ENCODE measurements around the gene JAKMIP1. TPM values are rescaled to one million over a fixed set of nuclear protein-coding genes. Genes with fewer than 3 reads are reported as not detected.

The JAKMIP1 gene
- total and polyA plus RNA-seq, 4 donors = 0.08 to 0.50 (median 0.22) TPM

DNA sequence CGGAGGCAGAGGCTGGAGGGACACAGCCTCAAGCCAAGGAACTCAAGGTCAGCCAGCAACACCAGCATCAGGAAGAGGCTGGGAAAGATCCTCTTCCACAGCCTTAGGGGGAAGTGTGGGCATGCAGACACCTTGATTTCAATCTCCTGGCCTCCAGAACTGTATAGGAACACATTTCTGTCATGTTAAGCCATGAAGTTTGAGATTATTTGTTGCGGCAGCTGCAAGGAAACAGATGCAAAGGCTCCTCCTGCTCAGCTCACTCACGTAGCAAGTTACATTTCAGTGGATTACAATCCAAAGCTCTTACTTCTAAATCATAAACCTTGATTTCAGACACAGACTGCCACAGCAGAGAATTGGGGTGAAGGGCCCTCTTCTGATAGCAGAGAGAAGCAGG lies 113.5 kb downstream of the JAKMIP1 start:
- DNase-seq = no peak

GRCh38 chr4:6085691-6086628 lies 114.4 kb downstream of the JAKMIP1 start:
- Histone ChIP-seq H3K36me3 (ENCODE audit: control insufficient read depth in 1 of 2, insufficient read depth in 2 of 2, low read length in 1 of 2) (no peaks in the 10 kb centered on the region), H3K9me3 (ENCODE audit: control insufficient read depth, low read length) (no peaks in the 10 kb centered on the region), H3K27me3 (ENCODE audit: control insufficient read depth in 1 of 2, insufficient read depth in 2 of 2, low read length in 1 of 2) (no peaks in the 10 kb centered on the region), H3K27ac (ENCODE audit: low read depth in 1 of 2, low read length in 2 of 2) (no peak overlapping the region), H3K4me1 (ENCODE audit: control insufficient read depth in 1 of 2, insufficient read depth in 2 of 2, low read length in 2 of 2) (no peaks in the 10 kb centered on the region), H3K4me3 (ENCODE audit: low read length in 2 of 2) (no peak overlapping the region)
- no peak for DNase-seq
- intact Hi-C loops (cut with DNase I) = loop anchor here in 1 of 2 donors (5.0 kb wide), 1 partner anchor 89 kb away; no protein-coding TSS in a partner anchor
- no peak for ATAC-seq (ENCODE audit: low FRiP score)
- 75 to 78% methylated on average over 18 of the region's 18 CpGs for WGBS, 2 donors

More for the DNA sequence above, 113.5 kb downstream of the JAKMIP1 start:
- 82 to 89% methylated on average over 3 of the region's 3 CpGs for WGBS, 2 donors
- Histone ChIP-seq H3K9me3 (ENCODE audit: control insufficient read depth, low read length) (no peaks in the 10 kb centered on the region), H3K27me3 (ENCODE audit: control insufficient read depth in 1 of 2, insufficient read depth in 2 of 2, low read length in 1 of 2) (no peaks in the 10 kb centered on the region), H3K4me1 (ENCODE audit: control insufficient read depth in 1 of 2, insufficient read depth in 2 of 2, low read length in 2 of 2) (no peaks in the 10 kb centered on the region), H3K36me3 (ENCODE audit: control insufficient read depth in 1 of 2, insufficient read depth in 2 of 2, low read length in 1 of 2) (no peaks in the 10 kb centered on the region), H3K27ac (ENCODE audit: low read depth in 1 of 2, low read length in 2 of 2) (no peak overlapping the region), H3K4me3 (ENCODE audit: low read length in 2 of 2) (no peak overlapping the region)
- ATAC-seq (ENCODE audit: low FRiP score) = no peak
- intact Hi-C loops (cut with DNase I) = loop anchor here in 1 of 2 donors (5.0 kb wide), 1 partner anchor 90 kb away; no protein-coding TSS in a partner anchor

DNA sequence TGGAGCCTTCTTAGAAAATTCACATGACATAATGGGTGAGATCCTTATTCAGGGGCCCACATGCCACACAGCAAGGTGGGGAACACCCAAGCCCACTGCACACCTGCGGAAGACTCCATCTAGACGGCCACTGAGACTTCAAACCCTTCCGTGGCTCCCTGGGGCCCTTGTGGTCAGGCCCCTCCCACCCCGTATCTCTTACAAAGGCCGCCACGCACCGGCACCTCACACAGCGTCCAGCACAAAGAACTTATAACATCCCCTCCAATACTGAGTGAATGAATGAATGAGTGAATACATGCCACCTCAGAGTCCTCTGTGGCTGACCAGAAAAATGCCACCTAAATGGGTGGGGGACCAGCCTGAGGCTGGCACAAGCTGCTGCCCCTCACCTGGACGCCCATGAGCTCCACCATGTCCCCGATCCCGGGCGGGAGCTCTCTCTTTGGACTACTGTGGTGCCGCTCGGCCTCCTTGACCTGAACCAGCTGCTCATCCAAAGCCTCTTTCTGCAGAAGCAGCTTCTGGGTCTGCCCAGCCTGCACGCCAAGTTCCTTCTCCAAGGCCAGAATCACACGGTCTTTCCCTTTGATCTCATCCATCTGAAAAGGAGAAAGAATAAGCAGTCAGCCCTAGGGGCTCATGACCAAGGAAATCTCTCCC lies 115.2 kb downstream of the JAKMIP1 start:
- Histone ChIP-seq H3K4me1 (ENCODE audit: control insufficient read depth in 1 of 2, insufficient read depth in 2 of 2, low read length in 2 of 2) (no peaks in the 10 kb centered on the region), H3K4me3 (ENCODE audit: low read length in 2 of 2) (no peak overlapping the region), H3K9me3 (ENCODE audit: control insufficient read depth, low read length) (no peaks in the 10 kb centered on the region), H3K27ac (ENCODE audit: low read depth in 1 of 2, low read length in 2 of 2) (no peak overlapping the region), H3K36me3 (ENCODE audit: control insufficient read depth in 1 of 2, insufficient read depth in 2 of 2, low read length in 1 of 2) (no peaks in the 10 kb centered on the region), H3K27me3 (ENCODE audit: control insufficient read depth in 1 of 2, insufficient read depth in 2 of 2, low read length in 1 of 2) (no peaks in the 10 kb centered on the region)
- peak; percentile 20 for ATAC-seq (ENCODE audit: low FRiP score)
- no peak for DNase-seq
- intact Hi-C loops (cut with DNase I) = loop anchor here in 1 of 2 donors (5.0 kb wide), 1 partner anchor 88 kb away; no protein-coding TSS in a partner anchor
- 88 to 89% methylated on average over 16 of the region's 16 CpGs for WGBS, 2 donors

DNA sequence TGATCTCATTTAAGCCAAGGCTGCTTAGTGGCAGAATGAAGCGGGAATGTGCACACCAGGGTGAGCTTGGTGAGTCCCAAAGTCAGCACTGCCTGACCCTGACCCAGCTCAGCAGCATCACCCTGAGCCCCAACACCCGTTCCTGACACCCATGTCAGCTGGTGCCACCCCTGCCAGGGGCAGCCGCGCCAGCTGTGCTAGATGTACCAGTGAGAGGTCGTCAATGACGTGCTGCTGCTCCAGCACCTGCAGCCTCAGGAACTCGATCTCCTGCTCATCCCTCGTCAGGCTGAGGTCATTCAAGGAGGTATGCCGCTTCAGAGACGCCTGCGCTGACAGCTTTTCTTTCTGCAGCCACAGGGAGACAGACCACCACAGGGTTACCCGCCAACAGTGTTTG lies 120.4 kb downstream of the JAKMIP1 start:
- intact Hi-C loops (cut with DNase I) = no loop called here
- no peaks in the 10 kb centered on the region for H3K9me3 ChIP-seq (ENCODE audit: control insufficient read depth, low read length)
- ATAC-seq (ENCODE audit: low FRiP score) (no peak), DNase-seq (no peak)
- H3K36me3 ChIP-seq (ENCODE audit: control insufficient read depth in 1 of 2, insufficient read depth in 2 of 2, low read length in 1 of 2) = no peaks in the 10 kb centered on the region
- no peak overlapping the region for H3K27ac ChIP-seq (ENCODE audit: low read depth in 1 of 2, low read length in 2 of 2)
- H3K4me1 ChIP-seq (ENCODE audit: control insufficient read depth in 1 of 2, insufficient read depth in 2 of 2, low read length in 2 of 2) = no peaks in the 10 kb centered on the region
- WGBS, 2 donors = 76 to 80% methylated on average over 12 of the region's 12 CpGs
- H3K4me3 ChIP-seq (ENCODE audit: low read length in 2 of 2) = no peak overlapping the region
- no peaks in the 10 kb centered on the region for H3K27me3 ChIP-seq (ENCODE audit: control insufficient read depth in 1 of 2, insufficient read depth in 2 of 2, low read length in 1 of 2)

GRCh38 chr4:6078560-6078959 lies 121.8 kb downstream of the JAKMIP1 start:
- Histone ChIP-seq H3K4me1 (ENCODE audit: control insufficient read depth in 1 of 2, insufficient read depth in 2 of 2, low read length in 2 of 2) (no peaks in the 10 kb centered on the region), H3K27me3 (ENCODE audit: control insufficient read depth in 1 of 2, insufficient read depth in 2 of 2, low read length in 1 of 2) (no peaks in the 10 kb centered on the region), H3K27ac (ENCODE audit: low read depth in 1 of 2, low read length in 2 of 2) (no peak overlapping the region), H3K36me3 (ENCODE audit: control insufficient read depth in 1 of 2, insufficient read depth in 2 of 2, low read length in 1 of 2) (no peaks in the 10 kb centered on the region), H3K9me3 (ENCODE audit: control insufficient read depth, low read length) (no peaks in the 10 kb centered on the region), H3K4me3 (ENCODE audit: low read length in 2 of 2) (no peak overlapping the region)
- ATAC-seq (ENCODE audit: low FRiP score) (no peak), DNase-seq (no peak)
- intact Hi-C loops (cut with DNase I) = no loop called here
- 60 to 63% methylated on average over 7 of the region's 7 CpGs for WGBS, 2 donors

DNA sequence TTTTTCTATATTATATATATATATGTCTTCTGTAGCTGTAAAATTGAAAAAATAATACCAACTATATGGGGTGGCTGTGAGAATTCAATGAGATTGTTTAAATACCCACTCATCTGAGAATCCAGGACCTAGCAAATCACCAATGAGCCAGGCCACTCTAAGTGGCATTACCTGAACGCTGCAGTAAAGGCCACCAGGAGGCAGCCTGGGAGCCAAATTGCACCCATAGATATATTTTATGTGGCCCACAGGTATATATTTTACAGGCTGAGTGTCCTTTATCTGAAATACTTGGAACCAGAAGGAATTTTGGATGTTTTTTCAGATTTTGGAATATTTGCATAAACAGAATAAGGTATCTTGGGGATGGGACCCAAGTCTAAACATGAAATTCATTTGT lies 124.0 kb downstream of the JAKMIP1 start:
- 43 to 45% methylated on average over 1 of the region's 1 CpG for WGBS, 2 donors
- H3K36me3 ChIP-seq (ENCODE audit: control insufficient read depth in 1 of 2, insufficient read depth in 2 of 2, low read length in 1 of 2) = no peaks in the 10 kb centered on the region

GRCh38 chr4:6074758-6075157 lies 125.6 kb downstream of the JAKMIP1 start:
- H3K9me3 ChIP-seq (ENCODE audit: control insufficient read depth, low read length) = no peaks in the 10 kb centered on the region
- no peak overlapping the region for H3K4me3 ChIP-seq (ENCODE audit: low read length in 2 of 2)
- 83 to 86% methylated on average over 6 of the region's 6 CpGs for WGBS, 2 donors
- no peak overlapping the region for H3K27ac ChIP-seq (ENCODE audit: low read depth in 1 of 2, low read length in 2 of 2)
- DNase-seq = no peak
- no peaks in the 10 kb centered on the region for H3K36me3 ChIP-seq (ENCODE audit: control insufficient read depth in 1 of 2, insufficient read depth in 2 of 2, low read length in 1 of 2)
- no peaks in the 10 kb centered on the region for H3K4me1 ChIP-seq (ENCODE audit: control insufficient read depth in 1 of 2, insufficient read depth in 2 of 2, low read length in 2 of 2)
- H3K27me3 ChIP-seq (ENCODE audit: control insufficient read depth in 1 of 2, insufficient read depth in 2 of 2, low read length in 1 of 2) = no peaks in the 10 kb centered on the region
- intact Hi-C loops (cut with DNase I) = no loop called here
- no peak for ATAC-seq (ENCODE audit: low FRiP score)

More for the DNA sequence above, 124.0 kb downstream of the JAKMIP1 start:
- no peak for ATAC-seq (ENCODE audit: low FRiP score)
- DNase-seq = no peak
- Histone ChIP-seq H3K4me1 (ENCODE audit: control insufficient read depth in 1 of 2, insufficient read depth in 2 of 2, low read length in 2 of 2) (no peaks in the 10 kb centered on the region), H3K9me3 (ENCODE audit: control insufficient read depth, low read length) (no peaks in the 10 kb centered on the region), H3K4me3 (ENCODE audit: low read length in 2 of 2) (no peak overlapping the region), H3K27ac (ENCODE audit: low read depth in 1 of 2, low read length in 2 of 2) (no peak overlapping the region), H3K27me3 (ENCODE audit: control insufficient read depth in 1 of 2, insufficient read depth in 2 of 2, low read length in 1 of 2) (no peaks in the 10 kb centered on the region)
- intact Hi-C loops (cut with DNase I) = no loop called here

DNA sequence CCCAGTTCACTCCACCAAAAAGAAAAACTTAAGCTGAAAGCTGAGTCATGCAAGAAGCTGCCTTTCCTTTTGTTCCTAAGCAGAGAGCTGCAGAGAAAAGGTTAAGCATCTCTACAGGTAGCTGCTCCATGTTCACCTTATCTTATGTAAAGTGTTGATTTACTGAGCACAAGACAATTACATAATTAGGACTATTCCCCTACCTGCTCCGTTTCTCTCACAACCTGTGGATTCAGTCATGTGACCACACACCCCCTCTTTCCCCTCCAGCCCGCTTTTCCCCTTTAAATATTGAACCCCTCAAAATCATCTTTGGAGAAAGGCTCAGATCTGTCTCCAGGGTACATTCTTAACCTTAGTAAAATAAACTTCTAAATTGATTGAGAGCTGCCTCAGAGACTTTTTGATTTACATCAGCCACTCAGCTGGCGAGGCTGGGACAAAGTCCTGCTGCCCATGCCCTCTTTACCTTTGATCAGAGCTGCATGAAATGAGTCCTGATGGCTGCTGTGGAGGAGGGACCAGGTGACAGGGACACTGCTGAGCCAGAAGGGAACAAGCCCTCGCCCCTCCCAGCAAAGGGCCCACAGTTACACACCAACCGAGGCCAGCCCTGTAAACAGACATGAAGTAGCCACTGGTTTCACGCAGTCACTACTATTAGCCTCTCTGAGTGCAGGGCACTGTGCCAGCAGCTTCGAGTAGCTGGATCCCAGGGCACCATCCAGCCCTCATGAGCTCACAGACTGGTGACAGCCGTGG lies 128.2 kb downstream of the JAKMIP1 start:
- no peak overlapping the region for H3K4me3 ChIP-seq (ENCODE audit: low read length in 2 of 2)
- intact Hi-C loops (cut with DNase I) = no loop called here
- 26 to 31% methylated on average over 8 of the region's 8 CpGs for WGBS, 2 donors
- ATAC-seq (ENCODE audit: low FRiP score) (no peak), DNase-seq (peak in 1 of 2 donors; percentile 30)
- H3K27ac ChIP-seq (ENCODE audit: low read depth in 1 of 2, low read length in 2 of 2) = no peak overlapping the region
- no peaks in the 10 kb centered on the region for H3K9me3 ChIP-seq (ENCODE audit: control insufficient read depth, low read length)
- H3K27me3 ChIP-seq (ENCODE audit: control insufficient read depth in 1 of 2, insufficient read depth in 2 of 2, low read length in 1 of 2) = no peaks in the 10 kb centered on the region
- no peaks in the 10 kb centered on the region for H3K4me1 ChIP-seq (ENCODE audit: control insufficient read depth in 1 of 2, insufficient read depth in 2 of 2, low read length in 2 of 2)
- no peaks in the 10 kb centered on the region for H3K36me3 ChIP-seq (ENCODE audit: control insufficient read depth in 1 of 2, insufficient read depth in 2 of 2, low read length in 1 of 2)

All from aorta (tissue), 5 donors.